HG03575 (cell line): ENCODE results near the gene QPRT.
"Not testable (repeated sequence)": the region's sequence is repeated elsewhere in the genome, so short reads cannot be mapped to it uniquely, and the experiment has no call there.

Source experiments
- ATAC-seq: cut with Tn5 transposase; IDR thresholded peaks from one replicate; pipeline ENCODE4 v1.9.1; 2021; ENCODE audit not compliant: unreplicated experiment, insufficient number of reproducible peaks, low FRiP score; ENCODE audit errors: extremely low read depth

Gene QPRT

DNA sequence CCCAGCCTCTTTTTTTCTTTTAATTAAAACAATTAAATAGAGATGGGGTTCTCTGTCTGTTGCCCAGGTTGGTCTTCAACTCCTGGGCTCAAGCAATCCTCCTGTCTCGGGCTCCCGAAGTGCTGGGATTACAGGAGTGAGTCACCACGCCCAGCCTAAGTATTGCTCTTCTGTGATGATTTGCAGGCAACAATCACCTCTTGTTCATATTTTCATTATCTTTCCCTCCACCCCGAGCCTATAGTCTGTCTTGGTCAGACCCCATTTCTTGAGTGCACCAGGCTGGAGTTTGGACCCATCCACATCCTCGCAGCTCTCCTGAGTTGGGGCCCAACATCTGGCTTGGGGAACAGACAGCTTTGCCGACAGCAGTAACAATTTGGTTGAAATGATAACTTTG lies 20.3 kb upstream of the QPRT start:
- no peak for ATAC-seq

DNA sequence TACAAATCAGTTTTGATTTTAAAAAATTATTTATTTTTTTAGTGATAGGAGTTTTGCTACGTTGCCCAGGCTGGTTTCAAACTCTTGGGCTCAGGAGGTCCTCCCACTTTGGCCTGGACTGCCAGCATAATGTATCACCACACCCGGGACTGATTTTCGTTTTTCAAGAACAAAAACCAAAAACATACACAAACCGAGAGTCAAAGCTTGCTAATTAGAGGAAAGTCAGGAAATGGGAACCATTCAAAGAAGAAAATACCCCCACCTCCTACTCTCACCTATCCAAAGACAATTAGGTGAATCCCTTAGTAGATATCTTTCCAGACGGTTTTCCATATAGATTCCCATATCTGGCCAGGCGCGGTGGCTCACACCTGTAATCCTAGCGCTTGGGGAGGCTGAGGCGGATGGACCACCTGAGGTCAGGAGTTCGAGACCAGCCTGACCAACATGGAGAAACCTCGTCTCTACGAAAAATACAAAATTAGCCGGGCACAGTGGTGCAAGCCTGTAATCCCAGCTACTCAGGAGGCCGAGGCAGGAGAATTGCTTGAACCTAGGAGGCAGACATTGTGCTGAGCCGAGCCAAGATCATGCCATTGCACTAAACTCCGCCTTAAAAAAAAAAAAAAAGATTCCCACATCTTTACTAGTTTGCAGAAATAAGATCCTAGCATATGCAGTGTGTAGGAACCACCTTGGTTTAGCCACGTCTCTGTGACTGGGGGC lies 16.8 kb upstream of the QPRT start:
- no peak for ATAC-seq

DNA sequence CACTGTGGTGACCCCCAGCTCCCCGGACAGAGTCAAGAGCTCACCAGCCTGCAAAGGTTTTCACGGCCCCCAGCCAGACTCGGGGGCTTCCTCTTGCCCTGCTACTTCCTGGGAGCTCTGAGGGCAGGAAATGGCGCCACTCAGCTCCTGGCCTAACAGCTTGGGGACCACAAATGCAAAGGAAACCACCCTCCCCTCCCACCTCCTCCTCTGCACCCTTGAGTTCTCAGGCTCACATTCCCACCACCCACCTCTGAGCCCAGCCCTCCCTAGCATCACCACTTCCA lies 16.3 kb upstream of the QPRT start:
- ATAC-seq, result no peak

DNA sequence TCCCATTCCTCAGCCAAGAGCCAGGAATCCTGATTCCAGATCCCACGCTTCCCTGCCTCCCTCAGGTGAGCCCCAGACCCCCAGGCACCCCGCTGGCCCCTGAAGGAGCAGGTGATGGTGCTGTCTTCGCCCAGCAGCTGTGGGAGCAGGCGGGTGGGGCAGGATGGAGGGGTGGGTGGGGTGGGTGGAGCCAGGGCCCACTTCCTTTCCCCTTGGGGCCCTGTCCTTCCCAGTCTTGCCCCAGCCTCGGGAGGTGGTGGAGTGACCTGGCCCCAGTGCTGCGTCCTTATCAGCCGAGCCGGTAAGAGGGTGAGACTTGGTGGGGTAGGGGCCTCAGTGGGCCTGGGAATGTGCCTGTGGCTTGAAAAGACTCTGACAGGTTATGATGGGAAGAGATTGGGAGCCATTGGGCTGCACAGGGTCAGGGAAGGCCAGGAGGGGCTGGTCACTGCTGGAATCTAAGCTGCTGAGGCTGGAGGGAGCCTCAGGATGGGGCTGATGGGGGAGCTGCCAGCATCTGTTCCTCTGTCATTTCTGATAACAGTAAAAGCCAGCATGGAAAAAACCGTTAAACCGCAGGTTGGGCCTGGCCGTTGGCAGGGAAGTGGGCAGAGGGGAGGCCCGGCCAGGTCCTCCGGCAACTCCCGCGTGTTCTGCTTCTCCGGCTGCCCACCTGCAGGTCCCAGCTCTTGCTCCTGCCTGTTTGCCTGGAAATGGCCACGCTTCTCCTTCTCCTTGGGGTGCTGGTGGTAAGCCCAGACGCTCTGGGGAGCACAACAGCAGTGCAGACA lies 15.8 kb upstream of the QPRT start, which contains the start of gene SPN:
Gene SPN, plus strand, starts transcription at position 232 of the 791 bp plus-strand sequence. Its CDS starts 482 bp downstream, at position 714.
- ATAC-seq, result no peak

DNA sequence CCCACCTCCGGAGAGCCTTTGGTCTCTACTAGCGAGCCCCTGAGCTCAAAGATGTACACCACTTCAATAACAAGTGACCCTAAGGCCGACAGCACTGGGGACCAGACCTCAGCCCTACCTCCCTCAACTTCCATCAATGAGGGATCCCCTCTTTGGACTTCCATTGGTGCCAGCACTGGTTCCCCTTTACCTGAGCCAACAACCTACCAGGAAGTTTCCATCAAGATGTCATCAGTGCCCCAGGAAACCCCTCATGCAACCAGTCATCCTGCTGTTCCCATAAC lies 15.2 kb upstream of the QPRT start:
- no peak for ATAC-seq

DNA sequence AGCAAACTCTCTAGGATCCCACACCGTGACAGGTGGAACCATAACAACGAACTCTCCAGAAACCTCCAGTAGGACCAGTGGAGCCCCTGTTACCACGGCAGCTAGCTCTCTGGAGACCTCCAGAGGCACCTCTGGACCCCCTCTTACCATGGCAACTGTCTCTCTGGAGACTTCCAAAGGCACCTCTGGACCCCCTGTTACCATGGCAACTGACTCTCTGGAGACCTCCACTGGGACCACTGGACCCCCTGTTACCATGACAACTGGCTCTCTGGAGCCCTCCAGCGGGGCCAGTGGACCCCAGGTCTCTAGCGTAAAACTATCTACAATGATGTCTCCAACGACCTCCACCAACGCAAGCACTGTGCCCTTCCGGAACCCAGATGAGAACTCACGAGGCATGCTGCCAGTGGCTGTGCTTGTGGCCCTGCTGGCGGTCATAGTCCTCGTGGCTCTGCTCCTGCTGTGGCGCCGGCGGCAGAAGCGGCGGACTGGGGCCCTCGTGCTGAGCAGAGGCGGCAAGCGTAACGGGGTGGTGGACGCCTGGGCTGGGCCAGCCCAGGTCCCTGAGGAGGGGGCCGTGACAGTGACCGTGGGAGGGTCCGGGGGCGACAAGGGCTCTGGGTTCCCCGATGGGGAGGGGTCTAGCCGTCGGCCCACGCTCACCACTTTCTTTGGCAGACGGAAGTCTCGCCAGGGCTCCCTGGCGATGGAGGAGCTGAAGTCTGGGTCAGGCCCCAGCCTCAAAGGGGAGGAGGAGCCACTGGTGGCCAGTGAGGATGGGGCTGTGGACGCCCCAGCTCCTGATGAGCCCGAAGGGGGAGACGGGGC lies 14.7 kb upstream of the QPRT start:
- ATAC-seq, result no peak

DNA sequence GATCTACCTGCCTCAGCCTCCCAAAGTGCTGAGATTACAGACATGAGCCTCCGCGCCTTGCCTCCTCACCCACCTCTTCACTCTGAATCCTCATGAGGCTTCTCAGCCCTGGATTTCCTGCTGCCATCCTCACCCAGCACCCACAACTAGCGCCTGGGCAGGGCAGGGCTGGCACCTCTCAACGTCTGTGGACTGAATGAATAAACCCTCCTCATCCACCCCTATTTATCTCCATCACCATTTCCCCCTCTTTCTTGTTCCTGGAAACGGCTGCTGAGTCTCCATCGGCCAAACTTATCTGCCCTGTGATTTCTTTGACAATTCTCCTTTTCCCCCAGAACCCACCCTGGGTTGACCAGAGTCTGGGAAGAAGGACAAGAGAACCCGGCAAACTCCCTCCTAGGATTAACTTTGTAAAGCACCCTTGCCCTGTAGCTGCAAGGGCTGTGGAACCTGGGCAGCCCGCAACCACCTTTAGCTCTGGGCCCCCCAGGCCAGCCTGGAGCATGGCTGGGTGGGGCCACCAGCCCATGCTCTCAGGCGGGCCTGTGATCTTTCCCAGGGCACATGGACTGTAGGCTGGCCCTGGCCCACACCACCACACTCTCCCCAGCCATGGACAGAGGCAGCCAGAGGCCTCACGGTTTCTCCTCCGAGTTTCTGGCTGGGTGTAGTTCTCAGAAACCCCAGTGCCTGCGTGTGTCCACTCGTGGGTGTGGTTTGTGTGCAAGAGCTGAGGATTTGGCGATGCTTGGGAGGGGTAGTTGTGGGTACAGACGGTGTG lies 13.5 kb upstream of the QPRT start:
- no peak for ATAC-seq

DNA sequence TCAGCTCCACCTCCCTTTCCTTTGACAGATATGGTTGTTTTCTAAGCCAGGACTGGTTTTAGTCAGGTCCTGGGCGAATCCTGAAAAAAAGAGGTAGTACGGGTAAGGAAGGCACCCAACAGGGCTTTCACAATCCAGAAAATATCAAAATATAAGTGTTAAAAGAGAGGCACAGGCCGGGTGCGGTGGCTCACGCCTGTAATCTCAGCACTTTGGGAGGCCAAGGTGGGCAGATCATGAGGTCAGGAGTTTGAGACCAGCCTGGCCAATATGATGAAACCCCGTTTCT lies 11.7 kb upstream of the QPRT start:
- ATAC-seq, result not testable (repeated sequence)

DNA sequence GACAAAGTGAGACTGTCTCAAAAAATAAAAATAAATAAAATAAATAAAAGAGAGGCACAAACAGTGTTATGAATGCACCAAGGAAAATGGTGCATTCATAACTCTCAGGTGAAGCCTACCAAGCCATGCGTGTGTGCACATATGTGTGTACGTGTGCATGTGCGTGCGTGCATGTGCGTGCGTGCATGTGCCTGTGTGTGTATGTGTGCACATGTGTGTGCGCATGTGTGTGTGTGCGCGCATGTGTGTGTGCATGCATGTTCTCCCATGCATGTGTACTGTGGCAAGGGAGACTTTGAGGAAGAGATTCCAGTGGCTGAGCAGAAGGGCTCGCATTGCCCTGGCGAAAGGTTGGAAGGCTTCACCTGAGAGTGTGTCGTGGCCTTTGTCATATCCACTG lies 11.2 kb upstream of the QPRT start:
- no peak for ATAC-seq

DNA sequence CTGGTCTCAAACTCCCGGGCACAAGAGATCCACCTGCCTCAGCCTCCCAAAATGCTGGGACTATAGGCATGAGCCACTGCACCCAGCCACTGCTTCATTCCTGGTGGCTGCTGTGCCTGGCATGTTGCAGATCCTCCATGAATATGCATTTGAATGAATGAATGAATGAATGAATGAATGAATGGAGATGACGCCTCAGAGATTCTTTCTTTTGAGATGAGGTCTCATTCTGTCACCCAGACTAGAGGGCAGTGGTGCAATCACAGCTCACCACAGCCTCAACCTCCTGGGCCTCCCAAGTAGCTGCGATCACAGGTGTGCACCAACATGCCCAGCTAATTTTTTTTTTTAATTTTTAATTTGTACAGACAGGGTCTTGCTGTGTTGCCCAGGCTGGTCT lies 10.7 kb upstream of the QPRT start:
- ATAC-seq, result no peak

DNA sequence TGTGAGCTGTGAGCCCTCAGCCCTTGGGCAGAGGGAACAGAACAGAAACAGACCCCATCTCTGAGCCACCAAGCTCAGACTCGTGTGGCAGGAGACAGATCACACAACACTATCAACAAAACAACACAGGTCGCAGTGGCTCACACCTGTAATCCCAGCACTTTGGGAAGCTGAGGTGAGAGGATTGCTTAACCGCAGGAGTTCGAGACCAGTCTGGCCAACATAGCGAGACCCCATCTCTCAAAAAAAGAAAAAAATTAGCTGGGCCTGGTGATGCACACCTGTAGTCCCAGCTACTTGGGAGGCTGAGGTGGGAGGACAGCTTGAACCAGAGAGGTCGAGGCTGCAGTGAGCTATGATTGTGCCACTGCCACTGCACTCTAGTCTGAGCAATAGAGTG lies 5.5 kb upstream of the QPRT start:
- no peak for ATAC-seq

DNA sequence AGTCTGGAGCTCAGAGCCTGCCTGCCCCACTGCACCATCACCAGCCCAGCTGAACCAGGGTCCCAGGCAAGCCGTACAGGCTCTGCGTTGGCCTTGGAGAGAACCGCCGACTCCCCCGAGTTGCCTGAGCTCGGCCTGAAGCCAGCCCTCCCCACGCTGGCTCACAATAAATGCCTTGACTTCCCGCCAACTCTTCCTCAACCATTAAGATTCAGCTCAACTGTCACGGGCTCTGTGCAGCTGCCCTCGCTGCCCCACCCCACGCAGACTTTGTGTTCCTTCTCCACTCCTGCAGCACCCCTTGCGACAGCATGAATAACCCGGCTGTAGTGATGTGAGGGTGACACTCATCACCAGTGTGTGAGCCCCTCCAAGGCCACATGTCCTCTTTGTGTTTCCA lies 4.8 kb upstream of the QPRT start:
- no peak for ATAC-seq

DNA sequence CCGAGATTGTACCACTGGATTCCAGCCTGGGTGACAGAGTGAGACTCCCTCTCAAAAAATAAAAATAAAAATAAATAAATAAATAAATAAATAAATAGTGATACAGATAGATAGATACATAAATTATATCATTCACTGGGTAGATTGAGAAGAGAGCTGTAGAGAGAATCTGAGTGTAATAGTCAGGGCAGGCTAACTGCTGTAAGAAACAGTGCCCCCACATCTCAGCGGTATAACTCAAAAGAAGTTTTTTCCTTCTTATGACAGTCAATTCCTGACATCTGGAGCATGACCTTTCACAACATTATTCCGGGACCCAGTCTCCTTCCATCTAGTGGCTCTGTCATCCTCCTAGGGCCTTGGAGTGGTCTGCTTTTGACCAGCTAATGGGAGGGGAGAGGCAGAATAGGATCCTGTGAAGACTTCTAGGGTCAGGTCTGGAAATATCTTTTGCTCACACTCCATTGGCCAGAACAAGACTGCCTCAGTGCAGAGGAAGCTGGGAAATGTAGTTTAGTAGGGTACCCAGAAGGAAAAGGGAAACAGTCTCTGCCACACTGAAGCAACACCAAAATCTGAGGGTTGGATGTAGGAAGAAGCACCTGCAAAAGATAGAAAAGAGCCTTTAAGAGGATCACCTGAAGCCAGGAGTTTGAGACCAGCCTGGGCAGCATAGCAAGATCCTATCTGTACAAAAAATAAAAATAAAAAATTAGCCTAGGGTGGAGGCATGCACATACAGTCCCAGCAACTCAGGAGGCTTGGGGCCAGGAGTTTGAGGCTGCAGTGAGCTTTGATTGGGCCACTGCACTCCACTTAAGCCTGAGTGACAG lies 3.0 kb upstream of the QPRT start:
- ATAC-seq, result no peak

DNA sequence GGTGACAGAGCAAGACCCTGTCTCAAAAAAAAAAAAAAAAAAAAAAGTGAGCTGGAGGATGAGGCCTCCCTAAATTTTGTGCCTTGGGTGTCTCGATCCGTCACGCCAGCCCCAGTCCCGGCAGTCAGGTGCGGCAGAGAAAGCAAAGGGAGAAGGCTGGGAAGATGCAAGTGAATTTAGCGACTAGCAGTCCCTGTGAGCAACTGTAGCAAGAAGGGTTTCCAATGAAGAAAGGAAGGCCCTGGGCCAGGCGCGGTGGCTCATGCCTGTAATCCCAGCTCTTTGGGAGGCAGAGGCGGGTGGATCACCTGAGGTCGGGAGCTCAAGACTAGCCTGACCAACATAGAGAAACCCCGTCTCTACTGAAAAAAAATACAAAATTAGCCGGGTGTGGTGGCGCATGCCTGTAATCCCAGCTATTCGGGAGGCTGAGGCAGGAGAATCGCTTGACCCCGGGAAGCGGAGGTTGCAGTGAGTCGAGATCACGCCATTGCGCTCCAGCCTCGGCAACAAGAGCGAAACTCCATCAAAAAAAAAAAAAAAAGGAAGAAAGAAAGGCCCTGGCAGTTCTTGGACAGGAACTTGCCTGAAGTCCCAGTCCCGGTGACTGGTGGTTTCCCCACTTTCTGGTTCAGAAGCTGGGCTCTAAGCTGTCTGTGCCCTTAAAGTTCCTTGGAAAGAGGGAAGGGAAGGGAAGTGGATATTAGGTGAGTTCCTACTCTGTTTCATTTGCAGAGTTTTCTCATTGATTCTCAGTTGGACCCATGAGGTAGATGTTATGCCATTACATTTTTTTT lies 1.8 kb upstream of the QPRT start:
- ATAC-seq, result no peak

DNA sequence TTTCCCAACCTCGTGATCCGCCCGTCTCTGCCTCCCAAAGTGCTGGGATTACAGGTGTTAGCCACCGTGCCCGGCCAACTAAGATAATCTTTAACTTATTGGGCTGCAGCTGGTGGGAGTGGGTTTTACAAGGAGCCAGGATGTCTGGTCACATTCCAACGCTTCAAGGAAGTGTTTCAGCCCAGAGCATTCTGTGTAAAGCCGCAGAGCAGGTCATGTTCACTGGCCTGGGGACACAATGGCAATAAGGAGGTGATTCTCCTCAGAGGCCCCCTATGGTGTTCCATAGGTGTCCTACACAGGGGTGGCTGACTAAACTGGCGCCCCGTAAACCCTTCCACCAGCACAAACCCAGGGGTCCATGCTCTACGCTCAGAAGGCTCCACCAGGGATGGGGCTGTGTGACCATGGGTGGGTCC lies 1.2 kb downstream of the QPRT start:
- ATAC-seq, result no peak

DNA sequence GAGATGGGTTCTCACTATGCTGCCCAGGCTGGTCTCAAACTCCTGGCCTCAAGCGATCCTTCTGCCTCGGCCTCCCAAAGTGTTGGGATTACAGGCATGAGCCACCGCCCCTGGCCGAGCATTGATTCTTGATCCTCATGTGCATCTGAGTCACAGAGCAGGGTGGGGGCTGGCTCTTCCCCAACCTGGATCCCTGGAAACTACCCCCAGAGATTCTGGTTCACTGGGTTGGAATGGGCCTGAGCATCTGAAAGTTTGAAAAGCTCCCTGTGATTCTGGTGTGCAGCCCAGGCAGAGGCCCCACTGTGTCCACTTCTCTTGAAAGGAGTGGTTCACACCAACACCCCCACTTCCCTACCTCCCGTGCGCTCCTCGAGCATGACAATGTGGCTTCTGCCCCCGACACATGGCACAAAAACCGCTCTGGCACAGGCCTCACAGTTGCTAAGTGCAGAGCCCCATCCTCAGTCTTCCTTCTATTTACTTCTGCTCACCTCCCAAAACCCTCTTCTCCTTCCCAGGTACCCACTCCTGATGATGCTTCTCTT lies 4.6 kb downstream of the QPRT start:
- ATAC-seq, result no peak

DNA sequence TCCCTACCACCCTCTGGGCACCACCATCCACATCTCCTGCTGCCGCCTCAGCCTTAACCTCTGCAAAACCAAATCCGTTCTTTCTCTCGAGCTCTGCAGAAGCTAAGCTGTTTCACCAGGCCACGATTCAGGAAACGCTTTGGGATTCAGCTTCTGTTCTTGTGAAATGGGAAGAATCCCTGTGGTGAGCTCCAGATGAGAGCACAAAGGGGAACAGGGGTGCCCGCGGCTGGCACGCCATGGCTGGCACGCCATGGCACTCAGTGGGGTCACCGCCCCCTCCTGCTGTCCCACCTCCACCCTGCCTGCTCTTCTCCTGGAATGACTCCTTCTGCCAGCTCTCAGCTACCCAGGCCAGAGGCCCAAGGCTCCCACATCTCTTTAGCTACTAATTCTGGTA lies 5.7 kb downstream of the QPRT start:
- no peak for ATAC-seq
